ENCODE data around the gene VSIG10L2. TPM values are rescaled to one million over a fixed set of nuclear protein-coding genes. Genes with fewer than 3 reads are reported as not detected.

The VSIG10L2 gene
- total RNA-seq, 1 experiment from 2014 or later, result not detected

DNA sequence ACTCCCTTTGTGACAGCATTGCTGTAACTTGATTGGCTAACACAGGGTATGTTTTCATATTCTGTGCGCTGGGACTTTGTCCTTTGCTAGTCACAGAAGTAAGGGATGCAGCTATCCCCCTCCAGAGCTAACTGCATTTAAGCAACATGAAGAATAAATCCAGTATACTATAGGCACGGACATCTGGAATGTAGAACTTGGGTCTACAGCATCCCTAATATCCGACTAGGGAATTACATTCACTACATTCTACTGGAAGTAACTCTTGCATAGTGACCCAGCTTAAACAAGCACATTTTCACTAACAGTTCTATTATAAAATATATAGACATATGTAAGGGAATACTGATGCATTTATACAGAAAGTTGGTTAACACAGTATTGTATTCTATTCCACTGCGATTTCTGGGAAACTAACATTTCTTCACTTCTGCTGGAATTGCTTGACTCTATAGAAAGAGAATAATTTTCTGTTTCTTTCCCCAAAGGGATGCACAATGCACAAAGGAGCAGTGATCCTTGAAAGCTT, 13.1 kb downstream of the VSIG10L2 start:
- no peak overlapping the region for H3K4ac ChIP-seq (ENCODE audit: low read depth, low read length)
- no peak overlapping the region for H2AK5ac ChIP-seq (ENCODE audit: insufficient read length, low read length)
- no peak overlapping the region for H2BK5ac ChIP-seq (ENCODE audit: insufficient read length, low read length)
- H2BK12ac ChIP-seq (ENCODE audit: insufficient read length, low read depth, low read length), result no peak overlapping the region
- no peak for TF ChIP-seq CTCF (conservative IDR thresholded peaks at IDR 0.05)
- H3K4me1 ChIP-seq (ENCODE audit: insufficient read depth, low read length), result no peaks in the 10 kb centered on the region
- H3K9me3 ChIP-seq (ENCODE audit: control insufficient read depth, low read depth, low read length), result no peaks in the 10 kb centered on the region
- no peak overlapping the region for H3K18ac ChIP-seq (ENCODE audit: insufficient read length, low read depth, low read length)
- H3K4me2 ChIP-seq (ENCODE audit: insufficient read depth, insufficient read length, low read length), result no peak overlapping the region
- no peak overlapping the region for H4K5ac ChIP-seq (ENCODE audit: insufficient read length, low read depth, low read length)
- H3K14ac ChIP-seq (ENCODE audit: insufficient read depth, low read length), result no peak overlapping the region
- H2AFZ ChIP-seq (ENCODE audit: low read length), result no peak overlapping the region
- H3K23me2 ChIP-seq (ENCODE audit: insufficient read length, low read depth, low read length, poor library complexity, severe bottlenecking), result no peaks in the 10 kb centered on the region
- H3K27me3 ChIP-seq (ENCODE audit: insufficient read depth, low read length), result no peaks in the 10 kb centered on the region
- H3K9ac ChIP-seq (ENCODE audit: extremely low read depth, insufficient read length, low read length), result no peak overlapping the region
- no peak overlapping the region for H3K23ac ChIP-seq (ENCODE audit: insufficient read length, low read depth, low read length)
- no peak overlapping the region for H4K8ac ChIP-seq (replicated peaks; ENCODE audit: insufficient read length, low read depth, low read length)
- Mint-ChIP-seq H3K4me1 (peaks cover 7 to 12% of the 10 kb centered on the region in 2 experiments), H3K4me3 (no peak overlapping the region), H3K9me3 (peaks cover 7 to 12% of the 10 kb centered on the region in 2 experiments; a peak in 4 of 5 replicates), H3K27me3 (ENCODE audit: low read depth) (no peaks in the 10 kb centered on the region), H3K36me3 (ENCODE audit: insufficient read depth in 1 of 3, low read depth in 3 of 3) (peaks cover 17 to 45% (median 19%) of the 10 kb centered on the region in 3 experiments), H3K27ac (no peak overlapping the region)
- WGBS (ENCODE audit: extremely low coverage, insufficient read length, low lambda C conversion rate), result no CpG with 5 or more reads among the region's 4 CpGs
- no peaks in the 10 kb centered on the region for H3K79me1 ChIP-seq (ENCODE audit: insufficient read depth, low read depth, low read length, poor library complexity, severe bottlenecking)
- H2BK120ac ChIP-seq (ENCODE audit: low read depth, low read length, poor library complexity, severe bottlenecking), result no peak overlapping the region
- H4K91ac ChIP-seq (ENCODE audit: insufficient read length, low read depth, low read length), result no peak overlapping the region
- H3K56ac ChIP-seq (ENCODE audit: insufficient read length, low read depth, low read length), result no peak overlapping the region
- no peak overlapping the region for H2BK20ac ChIP-seq (ENCODE audit: low read depth, low read length, poor library complexity, severe bottlenecking)
- DNase-seq, result no peak
- H3K27ac ChIP-seq (ENCODE audit: insufficient read length, low read depth, low read length), result no peak overlapping the region
- H4K20me1 ChIP-seq (ENCODE audit: control insufficient read depth, insufficient read depth, insufficient read length), result no peaks in the 10 kb centered on the region
- H2BK15ac ChIP-seq (ENCODE audit: low read depth, low read length), result no peak overlapping the region
- no peak overlapping the region for H3T11ph ChIP-seq (ENCODE audit: low read length)
- no peaks in the 10 kb centered on the region for H3K79me2 ChIP-seq (ENCODE audit: insufficient read depth, low read length)

Data from H9 (cell line).